Fibroblast of villous mesenchyme (primary cell): Measurements from ENCODE around the gene ENTPD6. TPM values are rescaled to one million over a fixed set of nuclear protein-coding genes. Genes with fewer than 3 reads are reported as not detected.

Source experiments
- DNase-seq: peaks from one replicate; pipeline ENCODE4 v3.0.0-alpha.2; 2010; ENCODE audit warnings: low read depth
- H3K4me3 ChIP-seq: 2 replicates; pipeline ENCODE4 v1.5.1; 2011; ENCODE audit warnings: low read depth, mild to moderate bottlenecking, low read length
- small RNA-seq: library from RNA; depleted of rRNA; stranded (forward); fragments of <200 nt; gene quantifications from one replicate; pipeline ENCODE3, GENCODE V24; 2012
- total RNA-seq: library from RNA; depleted of rRNA; stranded (reverse); fragments of >200 nt; gene quantifications from 2 replicates; pipeline ENCODE4 v1.2.3, GENCODE V29; 2012
- TF ChIP-seq, protein P1 (sequence below): IDR thresholded peaks from 2 replicates; pipeline ENCODE4 v1.5.1; 2012; ENCODE audit warnings: low read depth, mild to moderate bottlenecking, low read length; ENCODE audit not compliant: insufficient read depth

The ENTPD6 gene
- total RNA-seq, 1 donor = 38.4 TPM

GRCh38 chr20:25274891-25275812 is 79.6 kb downstream of the ENTPD6 start:
- TF ChIP-seq, protein P1, sequence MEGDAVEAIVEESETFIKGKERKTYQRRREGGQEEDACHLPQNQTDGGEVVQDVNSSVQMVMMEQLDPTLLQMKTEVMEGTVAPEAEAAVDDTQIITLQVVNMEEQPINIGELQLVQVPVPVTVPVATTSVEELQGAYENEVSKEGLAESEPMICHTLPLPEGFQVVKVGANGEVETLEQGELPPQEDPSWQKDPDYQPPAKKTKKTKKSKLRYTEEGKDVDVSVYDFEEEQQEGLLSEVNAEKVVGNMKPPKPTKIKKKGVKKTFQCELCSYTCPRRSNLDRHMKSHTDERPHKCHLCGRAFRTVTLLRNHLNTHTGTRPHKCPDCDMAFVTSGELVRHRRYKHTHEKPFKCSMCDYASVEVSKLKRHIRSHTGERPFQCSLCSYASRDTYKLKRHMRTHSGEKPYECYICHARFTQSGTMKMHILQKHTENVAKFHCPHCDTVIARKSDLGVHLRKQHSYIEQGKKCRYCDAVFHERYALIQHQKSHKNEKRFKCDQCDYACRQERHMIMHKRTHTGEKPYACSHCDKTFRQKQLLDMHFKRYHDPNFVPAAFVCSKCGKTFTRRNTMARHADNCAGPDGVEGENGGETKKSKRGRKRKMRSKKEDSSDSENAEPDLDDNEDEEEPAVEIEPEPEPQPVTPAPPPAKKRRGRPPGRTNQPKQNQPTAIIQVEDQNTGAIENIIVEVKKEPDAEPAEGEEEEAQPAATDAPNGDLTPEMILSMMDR = no peak
- DNase-seq = no peak
- no peak overlapping the region for H3K4me3 ChIP-seq

DNA sequence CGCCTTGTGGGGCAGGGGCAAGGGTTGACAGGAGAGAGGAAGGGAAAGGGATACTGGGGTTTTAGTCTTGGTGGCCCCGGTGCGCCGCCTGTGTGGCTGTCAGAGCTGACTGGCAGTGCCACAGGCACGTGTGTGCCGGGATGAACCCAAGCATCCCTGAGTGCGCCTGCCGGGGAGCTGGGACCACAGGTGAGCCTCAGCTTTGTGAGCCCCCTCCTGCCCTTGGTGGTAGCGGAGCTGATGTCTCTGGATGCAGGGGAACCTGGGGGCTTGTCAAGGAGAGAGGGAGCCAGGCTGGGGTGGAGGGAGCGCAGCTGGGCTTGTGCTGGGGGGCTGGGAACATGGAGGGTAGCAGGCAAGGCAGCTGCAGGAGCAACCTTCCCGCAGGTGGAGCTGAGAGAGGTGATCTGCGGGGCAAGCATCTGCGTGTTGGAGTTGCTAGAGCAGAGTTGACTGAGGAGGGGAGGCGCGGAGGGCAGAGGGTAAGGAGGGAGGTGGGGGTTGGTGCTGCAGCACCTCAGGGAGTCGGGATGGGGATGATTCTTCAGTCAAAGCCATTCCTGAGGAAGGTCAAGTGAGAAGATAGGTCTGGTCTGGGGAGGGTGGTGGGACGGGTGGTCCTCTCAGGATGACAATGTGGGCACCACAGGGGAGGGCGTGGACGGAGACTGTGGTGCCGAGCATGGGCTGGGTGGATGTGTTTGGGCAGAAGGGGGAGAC is 80.5 kb downstream of the ENTPD6 start:
- H3K4me3 ChIP-seq = no peak overlapping the region
- DNase-seq = no peak
- TF ChIP-seq, protein P1 = no peak

Small RNA genes lying within 50 kb of the gene (small RNA-seq; reads per million reads assigned to genes)
- gene AL035252.4 (not detected), gene AL121772.2 (not detected), gene RF00019 (not detected)

Other genes starting within 250 kb of the ENTPD6 start
- gene CST7, start 246.4 kb upstream of the ENTPD6 start, total RNA-seq = not detected in 2 replicates
- 72.2 and 81.2 TPM in 2 replicates for gene APMAP, start 203.0 kb upstream of the ENTPD6 start, total RNA-seq
- 1.6 and 3.5 TPM in 2 replicates for gene ACSS1, start 137.6 kb upstream of the ENTPD6 start, total RNA-seq
- gene VSX1, start 113.6 kb upstream of the ENTPD6 start, total RNA-seq = not detected in 2 replicates
- 110 and 151 TPM in 2 replicates for gene PYGB, start 52.4 kb downstream of the ENTPD6 start, total RNA-seq
- gene ABHD12, start 195.1 kb downstream of the ENTPD6 start, total RNA-seq = 38.4 and 39.3 TPM in 2 replicates
- 7.4 and 13.8 TPM in 2 replicates for gene GINS1, start 212.0 kb downstream of the ENTPD6 start, total RNA-seq